Heart left ventricle (tissue), 16 donors: ENCODE results near the gene HOXA1. TPM values are rescaled to one million over a fixed set of nuclear protein-coding genes. Genes with fewer than 3 reads are reported as not detected.

Experiments
- ATAC-seq, 4 donors: fragments of 200-7000 bp; cut with Tn5 transposase; one replicate each; pipeline ENCODE4 v1.9.1; 2020 to 2022; ENCODE audit warnings: moderate library complexity in 4 of 4, mild to moderate bottlenecking in 3 of 4, moderate number of reproducible peaks in 1 of 4
- DNase-seq, 5 donors: peaks; one replicate each; pipeline ENCODE4 v3.0.0-alpha.2; 2020
- H3K27ac ChIP-seq, 12 donors: fragments of 200-600 bp; sonication (generic) in 4 of 12; one replicate each; pipeline versions ENCODE4 v1.5.0 to v1.8.0; 2016 to 2022; ENCODE audit warnings: mild to moderate bottlenecking in 2 of 12
- H3K27me3 ChIP-seq, 9 donors: fragments of 200-600 bp; sonication (generic) in 2 of 9; one replicate each; pipeline versions ENCODE4 v1.5.1 to v1.8.0; 2016 to 2022; ENCODE audit warnings: mild to moderate bottlenecking in 3 of 9
- H3K36me3 ChIP-seq, 9 donors: fragments of 200-600 bp; sonication (generic) in 2 of 9; one replicate each; pipeline versions ENCODE4 v1.5.0 to v1.8.0; 2018 to 2022; ENCODE audit warnings: mild to moderate bottlenecking in 2 of 9
- H3K4me1 ChIP-seq, 12 donors: fragments of 200-600 bp; sonication (generic) in 4 of 12; one replicate each; pipeline versions ENCODE4 v1.5.0 to v1.8.0; 2016 to 2022; ENCODE audit warnings: mild to moderate bottlenecking in 3 of 12
- H3K4me3 ChIP-seq, 12 donors: fragments of 200-600 bp; sonication (generic) in 4 of 12; one replicate each; pipeline versions ENCODE4 v1.5.0 to v1.8.0; 2017 to 2022; ENCODE audit warnings: mild to moderate bottlenecking in 9 of 12, moderate library complexity in 4 of 12
- H3K9me3 ChIP-seq, 12 donors: fragments of 200-600 bp; sonication (generic) in 4 of 12; one replicate each; pipeline versions ENCODE4 v1.5.0 to v1.8.0; 2016 to 2022; ENCODE audit warnings: mild to moderate bottlenecking in 1 of 12
- POLR2A ChIP-seq, 2 donors: fragments of 450-650 bp; IDR thresholded peaks; one replicate each; pipeline ENCODE4 v1.6.1; 2017; ENCODE audit warnings: antibody characterized with exemption in 2 of 2, mild to moderate bottlenecking in 2 of 2, moderate library complexity in 2 of 2
- WGBS, 4 donors: extraction: QIAGEN DNeasy Blood & Tissue Kit in 2 of 4; methylation state at CpG; one replicate each; pipeline versions ENCODE4 v1.1.5 to v1.1.7; 2013 to 2018; 5-methylcytosine and 5-hydroxymethylcytosine counted together
- intact Hi-C, 10 donors: fragments of 100-400 bp; cut with DNase I; formaldehyde crosslinking; loops; one replicate each; pipeline versions ENCODE4 v1.11.1 to v1.14.2; 2022
- polyA plus RNA-seq, 2 donors: library from polyadenylated mRNA; stranded (reverse); fragments of 200-250 nt; gene quantifications; one replicate each; pipeline ENCODE4 v1.2.3, GENCODE V29; 2013
- total RNA-seq, 9 donors: library from RNA; depleted of rRNA in 2 of 9; stranded (reverse); fragments of >200 nt in 2 of 9; fragmentation: NEBNext Ultra II Directional in 3 of 9; extraction: Animal tissue kit (Norgen Biotek cat#: 25700) in 3 of 9; gene quantifications; one replicate each; pipeline versions ENCODE4 v1.1.0 to v1.2.4, GENCODE V29; 2016 to 2023
- TF ChIP-seq, protein P1 (sequence below), 12 donors: fragments of 200-600 bp; sonication (generic) in 4 of 12; IDR thresholded peaks; one replicate each; pipeline versions ENCODE4 v1.5.0 to v1.8.0; 2018 to 2022; ENCODE audit warnings: antibody characterized with exemption in 12 of 12, mild to moderate bottlenecking in 5 of 12
- donor health status: ischemic (EF 13 %, LVEDD 7.1; RV severe dilation, severe dysfunction).
- donor health status: healthy with polysubstance abuse.
- donor health status: DM: no; HTN: yes; CAD: no.
- donor health status: DM: no; HTN: no; CAD: no.
- donor health status: ischemic (EF 25% LVEDD 6.9; RV normal size, moderate dysfunction).
- donor health status: ischemic (EF 25% LVEDD 5.7; RV mildly dilated, moderate dysfunction).
- donor health status: healthy.
- donor health status: DM: yes; HTN: yes; CAD: no.
- donor health status: ischemic (EF 35%, LVEDD 5.7; RV mildly dilated, moderate dysfunction).
- donor health status: nonischemic (EF 11% LVEDD 7.7; RV severe dilation, severe dysfunction).
- donor health status: DM: yes; HTN: yes; CAD: no.
- donor health status: PGD.
- donor health status: ischemic (EF 29% LVEDD 5.4; RV normal size, mild dysfunction).
- donor health status: nonischemic (EF 23%, LVEDD 6.1; RV moderate dilation, normal function).

HOXA1 gene
- total and polyA plus RNA-seq, 11 donors: 0.07 to 0.66 (median 0.36) TPM; not detected in 7

DNA sequence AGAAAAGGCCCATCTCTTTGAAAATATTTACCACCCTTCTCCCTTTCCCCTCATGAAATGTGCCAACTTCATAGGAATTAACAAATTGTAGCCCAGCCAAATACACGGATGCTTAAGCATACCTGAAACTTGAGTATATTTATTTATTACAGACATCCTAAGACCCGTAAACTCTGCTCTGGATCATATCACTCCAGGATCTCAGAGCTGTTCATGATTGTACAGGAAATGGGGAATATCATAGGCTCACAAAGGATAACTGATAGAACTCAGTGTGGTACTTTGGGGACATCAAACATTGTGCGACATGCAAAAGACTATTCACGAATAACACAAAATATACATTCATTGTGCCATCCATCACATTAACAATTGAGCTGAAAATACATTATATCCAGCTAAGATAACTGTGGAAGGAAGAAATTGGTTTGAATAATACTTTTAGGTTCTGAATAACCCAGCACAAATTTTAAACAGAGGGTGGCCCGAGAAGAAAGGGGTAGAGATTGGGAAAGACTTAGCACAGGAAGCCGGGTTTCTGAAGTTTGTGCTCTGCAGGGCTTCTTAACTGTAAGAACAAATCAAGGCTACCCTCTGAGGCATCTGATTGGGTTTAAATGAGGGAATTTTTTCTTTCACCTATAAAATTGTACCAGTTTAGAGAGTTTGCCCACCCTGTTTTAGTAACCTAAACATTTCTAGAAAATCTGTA, 2.5 kb downstream of the HOXA1 start:
- Histone ChIP-seq H3K4me1 (peaks cover 0 to 23% (median 12%) of the 10 kb centered on the region in 12 donors), H3K4me3 (no peak overlapping the region), H3K36me3 (no peaks in the 10 kb centered on the region), H3K27ac (no peak overlapping the region), H3K27me3 (peaks cover 44 to 100% (median 79%) of the 10 kb centered on the region in 9 donors), H3K9me3 (peaks cover 0 to under 1% (median 0%) of the 10 kb centered on the region in 12 donors)
- 27 to 48% (median 36%) methylated on average over 6 of the region's 6 CpGs for WGBS, 4 donors
- TF ChIP-seq, protein P1, sequence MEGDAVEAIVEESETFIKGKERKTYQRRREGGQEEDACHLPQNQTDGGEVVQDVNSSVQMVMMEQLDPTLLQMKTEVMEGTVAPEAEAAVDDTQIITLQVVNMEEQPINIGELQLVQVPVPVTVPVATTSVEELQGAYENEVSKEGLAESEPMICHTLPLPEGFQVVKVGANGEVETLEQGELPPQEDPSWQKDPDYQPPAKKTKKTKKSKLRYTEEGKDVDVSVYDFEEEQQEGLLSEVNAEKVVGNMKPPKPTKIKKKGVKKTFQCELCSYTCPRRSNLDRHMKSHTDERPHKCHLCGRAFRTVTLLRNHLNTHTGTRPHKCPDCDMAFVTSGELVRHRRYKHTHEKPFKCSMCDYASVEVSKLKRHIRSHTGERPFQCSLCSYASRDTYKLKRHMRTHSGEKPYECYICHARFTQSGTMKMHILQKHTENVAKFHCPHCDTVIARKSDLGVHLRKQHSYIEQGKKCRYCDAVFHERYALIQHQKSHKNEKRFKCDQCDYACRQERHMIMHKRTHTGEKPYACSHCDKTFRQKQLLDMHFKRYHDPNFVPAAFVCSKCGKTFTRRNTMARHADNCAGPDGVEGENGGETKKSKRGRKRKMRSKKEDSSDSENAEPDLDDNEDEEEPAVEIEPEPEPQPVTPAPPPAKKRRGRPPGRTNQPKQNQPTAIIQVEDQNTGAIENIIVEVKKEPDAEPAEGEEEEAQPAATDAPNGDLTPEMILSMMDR (IDR thresholded peaks at IDR 0.05): no peak
- no peak for TF ChIP-seq POLR2A (IDR thresholded peaks at IDR 0.05)
- no peak for DNase-seq
- no peak for ATAC-seq
- intact Hi-C loops: no loop called here

DNA sequence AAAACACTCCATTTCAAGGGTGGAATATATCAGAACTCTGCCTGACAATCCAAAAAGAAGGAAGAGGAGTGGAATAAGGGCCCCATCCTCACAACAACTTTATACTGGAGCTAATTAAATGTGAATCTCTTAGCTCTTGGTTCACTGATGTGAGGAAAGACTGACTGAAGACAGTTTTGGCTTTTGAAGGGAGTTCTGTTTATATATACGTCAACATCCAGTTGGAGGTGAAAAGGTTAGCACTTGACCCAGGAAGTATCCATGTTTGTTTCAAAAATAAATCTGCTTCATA, 3.0 kb downstream of the HOXA1 start:
- peaks cover 0 to 20% (median 12%) of the 10 kb centered on the region in 12 donors for H3K4me1 ChIP-seq
- intact Hi-C loops: no loop called here
- no peak overlapping the region for H3K27ac ChIP-seq
- H3K9me3 ChIP-seq: peaks cover 0 to 6% (median 0%) of the 10 kb centered on the region in 12 donors
- H3K4me3 ChIP-seq: no peak overlapping the region
- H3K36me3 ChIP-seq: no peaks in the 10 kb centered on the region
- 39 to 63% (median 47%) methylated on average over 1 of the region's 1 CpG for WGBS, 4 donors
- peaks cover 43 to 100% (median 79%) of the 10 kb centered on the region in 9 donors for H3K27me3 ChIP-seq
- DNase-seq: no peak
- TF ChIP-seq, protein P1 (IDR thresholded peaks at IDR 0.05): no peak
- TF ChIP-seq POLR2A (IDR thresholded peaks at IDR 0.05): no peak
- ATAC-seq: no peak

DNA sequence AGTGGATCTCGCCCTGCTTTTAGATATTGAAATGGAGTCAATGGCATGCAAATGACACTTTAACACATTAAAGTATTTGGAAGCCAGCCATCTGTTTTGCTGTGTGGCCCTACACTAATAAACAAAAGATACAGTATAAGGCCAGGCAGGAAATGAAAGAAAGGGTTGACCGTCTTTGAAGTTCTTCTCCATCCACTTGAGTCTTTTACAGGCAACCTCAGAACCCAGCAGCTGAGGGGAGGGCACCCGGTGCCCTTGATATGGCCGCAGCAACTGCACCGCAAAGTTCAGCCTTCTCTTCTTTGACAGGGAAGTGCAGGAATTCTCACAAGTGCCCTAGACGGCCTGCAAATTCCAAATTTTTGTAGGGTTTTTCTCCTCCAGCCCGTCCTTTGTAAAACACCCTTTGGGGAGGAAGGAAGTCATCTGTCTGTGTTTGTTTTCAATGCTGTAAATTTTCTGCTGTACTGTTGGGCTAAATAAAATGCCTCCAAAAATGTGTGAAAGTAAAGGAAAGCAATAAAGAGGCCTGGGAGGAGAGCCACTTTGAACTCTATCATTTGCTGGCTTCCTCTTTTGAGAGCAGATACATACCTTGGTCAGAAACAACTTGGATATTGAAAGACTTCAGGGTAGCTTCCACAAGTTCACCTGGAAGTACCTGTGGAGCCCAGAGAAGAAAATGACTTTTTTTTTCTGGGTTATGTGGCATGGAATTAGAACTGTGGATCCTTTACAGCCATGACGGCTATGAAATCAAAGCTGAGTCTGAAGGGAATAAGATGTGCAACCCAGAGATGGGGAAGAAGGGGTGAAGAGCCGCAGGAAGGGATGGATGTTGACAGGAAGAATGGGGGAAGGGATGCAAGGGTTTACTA, 3.6 kb downstream of the HOXA1 start:
- ATAC-seq: no peak
- peaks cover 41 to 100% (median 79%) of the 10 kb centered on the region in 9 donors for H3K27me3 ChIP-seq

More for the DNA sequence above, 3.6 kb downstream of the HOXA1 start:
- DNase-seq: no peak
- Histone ChIP-seq H3K4me3 (no peak overlapping the region), H3K4me1 (peaks cover 0 to 17% (median 9%) of the 10 kb centered on the region in 12 donors), H3K27ac (no peak overlapping the region), H3K9me3 (peaks cover 0 to 7% (median 0%) of the 10 kb centered on the region in 12 donors), H3K36me3 (no peaks in the 10 kb centered on the region)
- 17 to 46% (median 25%) methylated on average over 9 of the region's 9 CpGs for WGBS, 4 donors
- TF ChIP-seq, protein P1 (IDR thresholded peaks at IDR 0.05): no peak
- TF ChIP-seq POLR2A (IDR thresholded peaks at IDR 0.05): no peak
- intact Hi-C loops: no loop called here
